Astrocyte (in vitro differentiated cells and primary cell): ENCODE results near the gene GPR142. TPM values are rescaled to one million over a fixed set of nuclear protein-coding genes. Genes with fewer than 3 reads are reported as not detected.
A peak's percentile ranks its signal among the peaks of the same experiment; 100 is the strongest.

ENCODE experiments used
- DNase-seq: peaks from one replicate; pipeline ENCODE4 v3.0.0-alpha.2; 2010; ENCODE audit warnings: low read depth
- FAIRE-seq: peaks from 2 replicates; lab custom pipeline; 2011; peaks lifted over from hg19 to GRCh38; lab: Jason Lieb, UNC
- H2AFZ ChIP-seq: 2 replicates; pipeline ENCODE4 v1.6.0; 2012; ENCODE audit warnings: low read depth, low read length, inconsistent platforms
- H3K27ac ChIP-seq: 2 replicates; pipeline ENCODE4 v1.5.1; 2011; ENCODE audit warnings: low read depth, low read length, inconsistent platforms
- H3K27me3 ChIP-seq: 2 replicates; pipeline ENCODE4 v1.6.0; 2011; ENCODE audit warnings: low read length, inconsistent platforms; ENCODE audit not compliant: insufficient read depth
- H3K36me3 ChIP-seq: 2 replicates; pipeline ENCODE4 v1.5.1; 2011; ENCODE audit warnings: low read length, inconsistent platforms; ENCODE audit not compliant: insufficient read depth
- H3K4me1 ChIP-seq: 2 replicates; pipeline ENCODE4 v1.5.1; 2011; ENCODE audit warnings: low read length, inconsistent platforms; ENCODE audit not compliant: insufficient read depth
- H3K4me2 ChIP-seq: 2 replicates; pipeline ENCODE4 v1.6.0; 2012; ENCODE audit warnings: low read length, inconsistent platforms
- H3K4me3 ChIP-seq: 2 replicates; pipeline ENCODE4 v1.5.1; 2011; ENCODE audit warnings: low read depth, mild to moderate bottlenecking, low read length, inconsistent platforms; ENCODE audit not compliant: insufficient read depth
- H3K79me2 ChIP-seq: 2 replicates; pipeline ENCODE4 v1.6.0; 2012; ENCODE audit warnings: mild to moderate bottlenecking, low read length, inconsistent platforms; ENCODE audit not compliant: insufficient read depth
- H3K9ac ChIP-seq: 2 replicates; pipeline ENCODE4 v1.6.0; 2012; ENCODE audit warnings: mild to moderate bottlenecking, low read length, inconsistent platforms
- H3K9me3 ChIP-seq: 2 replicates; pipeline ENCODE4 v1.5.1; 2012; ENCODE audit warnings: low read depth, mild to moderate bottlenecking, low read length, inconsistent platforms; ENCODE audit not compliant: insufficient read depth
- H4K20me1 ChIP-seq: 2 replicates; pipeline ENCODE4 v1.6.0; 2012; ENCODE audit warnings: low read length, inconsistent platforms; ENCODE audit not compliant: insufficient read depth
- H3K27ac Mint-ChIP-seq: one replicate; pipeline ENCODE4 v1.8.0; 2021; ENCODE audit warnings: mild to moderate bottlenecking, mixed read lengths; ENCODE audit not compliant: unreplicated experiment
- H3K27me3 Mint-ChIP-seq: one replicate; pipeline ENCODE4 v1.8.0; 2021; ENCODE audit warnings: low read depth, mixed read lengths; ENCODE audit not compliant: unreplicated experiment
- H3K36me3 Mint-ChIP-seq: one replicate; pipeline ENCODE4 v1.8.0; 2021; ENCODE audit warnings: low read depth, mixed read lengths; ENCODE audit not compliant: unreplicated experiment
- H3K4me1 Mint-ChIP-seq: one replicate; pipeline ENCODE4 v1.8.0; 2021; ENCODE audit warnings: low read depth, mixed read lengths; ENCODE audit not compliant: unreplicated experiment
- H3K4me3 Mint-ChIP-seq: one replicate; pipeline ENCODE4 v1.8.0; 2021; ENCODE audit warnings: mild to moderate bottlenecking, moderate library complexity, mixed read lengths; ENCODE audit not compliant: unreplicated experiment
- H3K9me3 Mint-ChIP-seq: one replicate; pipeline ENCODE4 v1.8.0; 2021; ENCODE audit warnings: mild to moderate bottlenecking, mixed read lengths; ENCODE audit not compliant: unreplicated experiment
- CTCF ChIP-seq: IDR thresholded peaks from 2 replicates; pipeline ENCODE4 v1.5.1; 2011; ENCODE audit warnings: low read depth, mild to moderate bottlenecking, inconsistent platforms, low read length, moderate library complexity; ENCODE audit not compliant: insufficient read depth
- EZH2 ChIP-seq: IDR thresholded peaks from 2 replicates; pipeline ENCODE4 v1.6.1; 2012; ENCODE audit warnings: mild to moderate bottlenecking, low read length, inconsistent platforms; ENCODE audit not compliant: insufficient read depth
- total RNA-seq: library from RNA; stranded (reverse); gene quantifications from 2 replicates; pipeline ENCODE4 v1.2.1, GENCODE V29; 2021

The GPR142 gene
- total RNA-seq, 1 donor from 2014 or later, result not detected

GRCh38 chr17:74345433-74346241, 21.7 kb upstream of the GPR142 start:
- DNase-seq (no peak), FAIRE-seq (no peak)
- Histone ChIP-seq H3K36me3 (no peaks in the 10 kb centered on the region), H3K27ac (no peak overlapping the region), H3K9me3 (no peaks in the 10 kb centered on the region), H3K9ac (no peak overlapping the region), H3K27me3 (no peaks in the 10 kb centered on the region), H2AFZ (no peak overlapping the region), H4K20me1 (no peaks in the 10 kb centered on the region), H3K4me1 (peaks cover 4% of the 10 kb centered on the region), H3K4me3 (no peak overlapping the region), H3K4me2 (peak overlapping the region; percentile 14), H3K79me2 (no peaks in the 10 kb centered on the region)
- TF ChIP-seq CTCF (no peak), EZH2 (no peak)
- Mint-ChIP-seq H3K9me3 (peaks cover 1% of the 10 kb centered on the region), H3K27ac (no peak overlapping the region), H3K27me3 (peaks cover 42% of the 10 kb centered on the region), H3K4me3 (no peak overlapping the region), H3K36me3 (no peaks in the 10 kb centered on the region), H3K4me1 (peaks cover 6% of the 10 kb centered on the region)

- H3K4me3 Mint-ChIP-seq, result no peak overlapping the region
- H3K79me2 ChIP-seq, result no peaks in the 10 kb centered on the region
- no peaks in the 10 kb centered on the region for H4K20me1 ChIP-seq
- peaks cover 1% of the 10 kb centered on the region for H3K9me3 Mint-ChIP-seq
- H3K27ac Mint-ChIP-seq, result no peak overlapping the region
- no peak for DNase-seq
- H3K9me3 ChIP-seq, result no peaks in the 10 kb centered on the region
- peaks cover 11% of the 10 kb centered on the region for H3K27me3 ChIP-seq
- H3K4me2 ChIP-seq, result no peak overlapping the region
- H3K27ac ChIP-seq, result no peak overlapping the region
- no peak overlapping the region for H2AFZ ChIP-seq
- peaks cover 4% of the 10 kb centered on the region for H3K4me1 ChIP-seq
- no peak overlapping the region for H3K4me3 ChIP-seq
- no peaks in the 10 kb centered on the region for H3K36me3 Mint-ChIP-seq
- H3K9ac ChIP-seq, result no peak overlapping the region
- peaks cover 6% of the 10 kb centered on the region for H3K4me1 Mint-ChIP-seq
- H3K27me3 Mint-ChIP-seq, result peaks cover 49% of the 10 kb centered on the region
- no peak for TF ChIP-seq CTCF
- TF ChIP-seq EZH2, result no peak
- no peak for FAIRE-seq
- no peaks in the 10 kb centered on the region for H3K36me3 ChIP-seq
Measured at GRCh38 chr17:74347646-74348045, 19.7 kb upstream of the GPR142 start.

- Histone ChIP-seq H4K20me1 (no peaks in the 10 kb centered on the region), H3K4me2 (no peak overlapping the region), H3K79me2 (no peaks in the 10 kb centered on the region), H3K4me1 (peaks cover 4% of the 10 kb centered on the region), H3K4me3 (no peak overlapping the region), H3K36me3 (no peaks in the 10 kb centered on the region), H3K27ac (no peak overlapping the region), H2AFZ (no peak overlapping the region), H3K27me3 (peaks cover 17% of the 10 kb centered on the region), H3K9ac (no peak overlapping the region), H3K9me3 (no peaks in the 10 kb centered on the region)
- Mint-ChIP-seq H3K9me3 (peaks cover 1% of the 10 kb centered on the region), H3K27ac (no peak overlapping the region), H3K4me1 (peaks cover 6% of the 10 kb centered on the region), H3K4me3 (no peak overlapping the region), H3K27me3 (peaks cover 60% of the 10 kb centered on the region), H3K36me3 (no peaks in the 10 kb centered on the region)
- TF ChIP-seq CTCF (no peak), EZH2 (no peak)
- FAIRE-seq (no peak), DNase-seq (no peak)
Measured at GRCh38 chr17:74349120-74349519, 18.2 kb upstream of the GPR142 start.
